ENCODE results near the gene C1orf52.
A peak's percentile ranks its signal among the peaks of the same experiment; 100 is the strongest.

The C1orf52 gene

GRCh38 chr1:85259118-85259911 lies at the start of gene C1orf52:
C1orf52 (minus strand) TSS chr1:85259662; CDS start chr1:85259633, 29 bp downstream.
- peak; percentile 85 to 98 for DNase-seq (ENCODE audit: low read depth in 2 of 2)

- no peak for DNase-seq (ENCODE audit: low read depth in 2 of 2)
Observed at GRCh38 chr1:85308833-85309350, 49.4 kb upstream of the C1orf52 start.

- peak; percentile 35 to 46 for DNase-seq (ENCODE audit: low read depth in 2 of 2)
Observed at GRCh38 chr1:85307987-85308832, 48.7 kb upstream of the C1orf52 start.

- DNase-seq (ENCODE audit: low read depth in 2 of 2) = no peak
Observed at GRCh38 chr1:85306236-85306635, 46.8 kb upstream of the C1orf52 start.

GRCh38 chr1:85303440-85304162 lies 44.1 kb upstream of the C1orf52 start:
- no peak for DNase-seq (ENCODE audit: low read depth in 2 of 2)

- no peak for DNase-seq (ENCODE audit: low read depth in 2 of 2)
Observed at GRCh38 chr1:85300140-85300539, 40.7 kb upstream of the C1orf52 start.

- peak; percentile 31 to 35 for DNase-seq (ENCODE audit: low read depth in 2 of 2)
Observed at GRCh38 chr1:85297855-85298629, 38.6 kb upstream of the C1orf52 start.

GRCh38 chr1:85297538-85297854 lies 38.0 kb upstream of the C1orf52 start:
- no peak for DNase-seq (ENCODE audit: low read depth in 2 of 2)

GRCh38 chr1:85296980-85297379 lies 37.5 kb upstream of the C1orf52 start:
- DNase-seq (ENCODE audit: low read depth in 2 of 2) = no peak

GRCh38 chr1:85295654-85296053 lies 36.2 kb upstream of the C1orf52 start:
- no peak for DNase-seq (ENCODE audit: low read depth in 2 of 2)

GRCh38 chr1:85295006-85295431 lies 35.6 kb upstream of the C1orf52 start:
- DNase-seq (ENCODE audit: low read depth in 2 of 2) = no peak

- no peak for DNase-seq (ENCODE audit: low read depth in 2 of 2)
Observed at GRCh38 chr1:85290826-85291225, 31.4 kb upstream of the C1orf52 start.

GRCh38 chr1:85289848-85290335 lies 30.4 kb upstream of the C1orf52 start:
- no peak for DNase-seq (ENCODE audit: low read depth in 2 of 2)

GRCh38 chr1:85289207-85289847 lies 29.9 kb upstream of the C1orf52 start:
- no peak for DNase-seq (ENCODE audit: low read depth in 2 of 2)

GRCh38 chr1:85284202-85284601 lies 24.7 kb upstream of the C1orf52 start:
- no peak for DNase-seq (ENCODE audit: low read depth in 2 of 2)

GRCh38 chr1:85283475-85284199 lies 24.2 kb upstream of the C1orf52 start:
- no peak for DNase-seq (ENCODE audit: low read depth in 2 of 2)

GRCh38 chr1:85282424-85282823 lies 23.0 kb upstream of the C1orf52 start:
- DNase-seq (ENCODE audit: low read depth in 2 of 2) = no peak

GRCh38 chr1:85280636-85281035 lies 21.2 kb upstream of the C1orf52 start:
- DNase-seq (ENCODE audit: low read depth in 2 of 2) = no peak

GRCh38 chr1:85279458-85280080 lies 20.1 kb upstream of the C1orf52 start:
- no peak for DNase-seq (ENCODE audit: low read depth in 2 of 2)
